Right atrium auricular region (tissue), 2 donors: Measurements from ENCODE around the gene FARS2. TPM values are rescaled to one million over a fixed set of nuclear protein-coding genes. Genes with fewer than 3 reads are reported as not detected.

Experiments
- DNase-seq: peaks from one replicate; pipeline ENCODE4 v3.0.0-alpha.2; 2019; ENCODE audit warnings: low spot score
- H3K27ac ChIP-seq, 2 donors: fragments of 200-600 bp; sonication (generic); 1 replicate in 1 of 2; 2 replicates in 1 of 2; pipeline ENCODE4 v1.5.1; 2016 to 2019
- H3K27me3 ChIP-seq, 2 donors: fragments of 200-600 bp; sonication (generic); one replicate each; pipeline versions ENCODE4 v1.5.1 to v1.6.0; 2017 to 2019
- H3K36me3 ChIP-seq: fragments of 200-600 bp; sonication (generic); one replicate; pipeline ENCODE4 v1.5.1; 2016
- H3K4me1 ChIP-seq, 2 donors: fragments of 200-600 bp; sonication (generic); one replicate each; pipeline versions ENCODE4 v1.5.1 to v1.6.0; 2017 to 2019
- H3K4me3 ChIP-seq, 2 donors: fragments of 200-600 bp; sonication (generic); 1 replicate in 1 of 2; 2 replicates in 1 of 2; pipeline ENCODE4 v1.5.1; 2017 to 2019; ENCODE audit warnings: mild to moderate bottlenecking in 1 of 2, moderate library complexity in 1 of 2
- H3K9me3 ChIP-seq, 2 donors: fragments of 200-600 bp; sonication (generic); one replicate each; pipeline ENCODE4 v1.5.1; 2019
- CTCF ChIP-seq, 2 donors: fragments of 200-600 bp; sonication (generic); IDR thresholded peaks; one replicate each; pipeline ENCODE4 v1.5.1; 2019; ENCODE audit warnings: antibody characterized with exemption in 2 of 2
- total RNA-seq, 2 donors: library from RNA; depleted of rRNA; stranded (reverse); fragments of >200 nt; gene quantifications; one replicate each; pipeline ENCODE4 v1.1.0, GENCODE V29; 2016

Gene FARS2
- total RNA-seq, 2 donors from 2014 or later = 9.4 to 15.0 TPM

- Histone ChIP-seq H3K4me3 (no peak overlapping the region), H3K27ac (no peak overlapping the region), H3K9me3 (no peaks in the 10 kb centered on the region), H3K27me3 (no peaks in the 10 kb centered on the region), H3K36me3 (no peaks in the 10 kb centered on the region), H3K4me1 (no peaks in the 10 kb centered on the region)
- DNase-seq = no peak
- TF ChIP-seq CTCF (IDR thresholded peaks at IDR 0.05) = no peak
These were observed 253.9 kb downstream of the FARS2 start for GRCh38 chr6:5515200-5515599.

- no peaks in the 10 kb centered on the region for H3K36me3 ChIP-seq
- no peak overlapping the region for H3K4me3 ChIP-seq
- no peaks in the 10 kb centered on the region for H3K4me1 ChIP-seq
- no peak overlapping the region for H3K27ac ChIP-seq
- no peaks in the 10 kb centered on the region for H3K27me3 ChIP-seq
- no peak for DNase-seq
- H3K9me3 ChIP-seq = no peaks in the 10 kb centered on the region
- no peak for TF ChIP-seq CTCF (IDR thresholded peaks at IDR 0.05)
These were observed 254.7 kb downstream of the FARS2 start for GRCh38 chr6:5516036-5516435.

- no peak for DNase-seq
These were observed 256.5 kb downstream of the FARS2 start for GRCh38 chr6:5517796-5518195.

GRCh38 chr6:5518936-5519491, 257.7 kb downstream of the FARS2 start:
- no peaks in the 10 kb centered on the region for H3K36me3 ChIP-seq
- H3K4me3 ChIP-seq = no peak overlapping the region
- H3K4me1 ChIP-seq = no peaks in the 10 kb centered on the region
- no peaks in the 10 kb centered on the region for H3K9me3 ChIP-seq
- no peak for DNase-seq
- no peak overlapping the region for H3K27ac ChIP-seq
- H3K27me3 ChIP-seq = no peaks in the 10 kb centered on the region
- TF ChIP-seq CTCF (IDR thresholded peaks at IDR 0.05) = no peak

More at GRCh38 chr6:5517796-5518195, 256.5 kb downstream of the FARS2 start:
- no peaks in the 10 kb centered on the region for H3K36me3 ChIP-seq
- no peaks in the 10 kb centered on the region for H3K9me3 ChIP-seq
- H3K4me3 ChIP-seq = no peak overlapping the region
- no peaks in the 10 kb centered on the region for H3K4me1 ChIP-seq
- H3K27me3 ChIP-seq = no peaks in the 10 kb centered on the region
- no peak overlapping the region for H3K27ac ChIP-seq
- no peak for TF ChIP-seq CTCF (IDR thresholded peaks at IDR 0.05)

DNA sequence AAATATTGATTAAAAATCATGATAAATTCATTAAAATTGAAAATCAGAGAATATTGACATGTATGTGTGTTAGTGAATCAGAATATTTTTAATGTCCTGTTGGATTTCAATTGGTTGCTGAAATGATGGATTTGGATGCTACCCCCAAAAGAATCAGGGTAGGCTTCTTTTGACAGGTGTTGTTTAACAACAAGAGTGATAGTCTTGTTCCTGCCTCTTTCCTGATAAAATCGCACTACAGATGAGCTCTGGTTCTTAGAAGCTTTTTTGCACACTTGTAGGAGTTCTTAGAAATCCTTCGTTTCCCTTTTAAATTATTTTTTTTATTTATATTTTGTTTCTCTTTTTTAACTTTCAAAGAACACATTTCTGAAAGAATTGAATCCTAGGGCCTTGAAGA, 259.5 kb downstream of the FARS2 start:
- no peak overlapping the region for H3K27ac ChIP-seq
- no peak for TF ChIP-seq CTCF (IDR thresholded peaks at IDR 0.05)
- no peaks in the 10 kb centered on the region for H3K36me3 ChIP-seq
- no peaks in the 10 kb centered on the region for H3K4me1 ChIP-seq
- H3K4me3 ChIP-seq = no peak overlapping the region
- DNase-seq = no peak
- no peaks in the 10 kb centered on the region for H3K9me3 ChIP-seq
- no peaks in the 10 kb centered on the region for H3K27me3 ChIP-seq

GRCh38 chr6:5521322-5521721, 260.0 kb downstream of the FARS2 start:
- H3K27ac ChIP-seq = no peak overlapping the region
- DNase-seq = no peak
- H3K27me3 ChIP-seq = no peaks in the 10 kb centered on the region
- no peaks in the 10 kb centered on the region for H3K4me1 ChIP-seq
- H3K9me3 ChIP-seq = no peaks in the 10 kb centered on the region
- H3K4me3 ChIP-seq = no peak overlapping the region
- H3K36me3 ChIP-seq = no peaks in the 10 kb centered on the region
- no peak for TF ChIP-seq CTCF (IDR thresholded peaks at IDR 0.05)
